Mammary epithelial cell (primary cell): ENCODE results near the gene FAM240A.

Source experiments
- CTCF ChIP-seq, 2 donors: IDR thresholded peaks in 1 of 2; conservative IDR thresholded peaks in 1 of 2; 2 replicates each; pipeline ENCODE4 v1.5.1; 2011 to 2012; ENCODE audit warnings: inconsistent platforms in 2 of 2, low read length in 2 of 2, mild to moderate bottlenecking in 2 of 2, control low read depth in 1 of 2, low read depth in 1 of 2; ENCODE audit not compliant: insufficient read depth in 1 of 2; ENCODE audit errors: extremely low read depth in 1 of 2
- EZH2 ChIP-seq: IDR thresholded peaks from 2 replicates; pipeline ENCODE4 v1.6.1; 2012; ENCODE audit warnings: low read length, inconsistent platforms, borderline replicate concordance

- TF ChIP-seq EZH2 (no peak), CTCF (conservative IDR thresholded peaks at IDR 0.05 in 1 of 2, IDR thresholded peaks at IDR 0.05 in 1 of 2; ENCODE audit: extremely low read depth in 1 of 2, insufficient read depth in 1 of 2, low read depth in 1 of 2, low read length in 2 of 2) (no peak)
Observed at GRCh38 chr3:46615976-46616375, 3.7 kb downstream of the FAM240A start.
